Central memory CD8-positive, alpha-beta T cell (primary cell): ENCODE results near the gene IL1R1.
"Not testable (repeated sequence)": the region's sequence is repeated elsewhere in the genome, so short reads cannot be mapped to it uniquely, and the experiment has no call there.

Source experiments
- ATAC-seq: fragments of 150-1000 bp; cut with Tn5 transposase; replicated peaks from 2 replicates; pipeline ENCODE4 v1.10.0; 2022; ENCODE audit warnings: mild to moderate bottlenecking, moderate FRiP score, moderate number of reproducible peaks; ENCODE audit not compliant: poor library complexity, severe bottlenecking; ENCODE audit errors: extremely low read depth
- DNase-seq, 2 donors: peaks; one replicate each; pipeline ENCODE4 v3.0.0; 2021; ENCODE audit warnings: low spot score in 2 of 2
- H3K27ac Mint-ChIP-seq: one replicate; pipeline ENCODE4 v1.8.0; 2022; ENCODE audit warnings: low read depth, mild to moderate bottlenecking, moderate library complexity, mixed read lengths
- H3K27me3 Mint-ChIP-seq: one replicate; pipeline ENCODE4 v1.8.0; 2022; ENCODE audit warnings: mixed read lengths
- H3K36me3 Mint-ChIP-seq: one replicate; pipeline ENCODE4 v1.8.0; 2022; ENCODE audit warnings: mild to moderate bottlenecking, moderate library complexity, mixed read lengths; ENCODE audit not compliant: insufficient read depth
- H3K4me1 Mint-ChIP-seq: one replicate; pipeline ENCODE4 v1.8.0; 2022; ENCODE audit warnings: mixed read lengths
- H3K4me3 Mint-ChIP-seq: one replicate; pipeline ENCODE4 v1.8.0; 2022; ENCODE audit warnings: mild to moderate bottlenecking, moderate library complexity, mixed read lengths
- H3K9me3 Mint-ChIP-seq: one replicate; pipeline ENCODE4 v1.8.0; 2022; ENCODE audit warnings: mixed read lengths

The IL1R1 gene, protein sequence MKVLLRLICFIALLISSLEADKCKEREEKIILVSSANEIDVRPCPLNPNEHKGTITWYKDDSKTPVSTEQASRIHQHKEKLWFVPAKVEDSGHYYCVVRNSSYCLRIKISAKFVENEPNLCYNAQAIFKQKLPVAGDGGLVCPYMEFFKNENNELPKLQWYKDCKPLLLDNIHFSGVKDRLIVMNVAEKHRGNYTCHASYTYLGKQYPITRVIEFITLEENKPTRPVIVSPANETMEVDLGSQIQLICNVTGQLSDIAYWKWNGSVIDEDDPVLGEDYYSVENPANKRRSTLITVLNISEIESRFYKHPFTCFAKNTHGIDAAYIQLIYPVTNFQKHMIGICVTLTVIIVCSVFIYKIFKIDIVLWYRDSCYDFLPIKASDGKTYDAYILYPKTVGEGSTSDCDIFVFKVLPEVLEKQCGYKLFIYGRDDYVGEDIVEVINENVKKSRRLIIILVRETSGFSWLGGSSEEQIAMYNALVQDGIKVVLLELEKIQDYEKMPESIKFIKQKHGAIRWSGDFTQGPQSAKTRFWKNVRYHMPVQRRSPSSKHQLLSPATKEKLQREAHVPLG

DNA sequence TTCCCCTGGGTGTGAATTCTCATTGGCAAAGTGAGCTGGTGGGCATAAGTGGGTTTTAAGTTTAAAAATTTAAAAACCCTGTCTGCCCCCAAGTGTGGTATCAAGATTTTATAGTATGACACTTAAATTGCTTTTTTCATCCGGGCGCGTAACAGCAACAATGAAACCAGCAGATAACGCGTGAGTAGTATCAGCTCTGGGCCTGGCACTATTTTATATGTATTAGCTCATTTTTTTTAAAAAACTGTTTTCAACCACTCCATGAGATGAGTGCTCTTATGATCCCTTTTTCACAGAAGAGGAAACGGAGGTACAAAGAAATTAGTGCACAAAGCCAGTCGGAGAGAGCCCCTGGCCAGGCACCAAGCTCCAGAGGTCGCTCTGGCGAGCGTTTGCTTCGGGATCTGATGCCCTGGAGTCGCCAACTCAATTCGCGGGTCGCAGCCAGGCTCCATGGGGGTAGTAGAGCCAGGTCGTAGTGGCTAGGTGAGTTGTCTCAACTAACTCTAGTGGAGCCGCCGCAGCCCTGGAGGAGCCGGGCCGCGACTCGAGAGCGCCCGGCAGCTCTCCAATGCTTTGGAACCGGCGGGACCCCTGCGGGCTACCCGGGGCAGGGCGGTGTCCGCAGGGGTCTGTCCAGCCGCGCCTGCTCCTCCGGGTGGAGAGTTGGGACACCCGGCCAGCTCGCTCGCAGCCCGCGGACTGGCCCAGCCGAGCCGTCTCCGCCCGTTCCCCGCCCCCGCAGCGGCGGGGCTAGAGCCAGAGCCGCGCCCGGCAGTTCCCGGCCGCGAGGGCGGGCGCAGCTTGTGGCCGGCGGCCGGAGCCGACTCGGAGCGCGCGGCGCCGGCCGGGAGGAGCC is at the start of gene IL1R1:
Gene IL1R1 (plus strand): TSS at position 777 of the 859 bp plus-strand sequence. CDS start 14,979 bp downstream, outside the sequence.
- Mint-ChIP-seq H3K4me3 (no peak within 1 kb of the TSS), H3K36me3 (no peaks in the 10 kb centered on the region), H3K27ac (no peak within 1 kb of the TSS), H3K4me1 (peaks cover 15% of the 10 kb centered on the region), H3K27me3 (peaks cover 65% of the 10 kb centered on the region), H3K9me3 (peaks cover 22% of the 10 kb centered on the region)
- ATAC-seq (no peak), DNase-seq (no peak)

DNA sequence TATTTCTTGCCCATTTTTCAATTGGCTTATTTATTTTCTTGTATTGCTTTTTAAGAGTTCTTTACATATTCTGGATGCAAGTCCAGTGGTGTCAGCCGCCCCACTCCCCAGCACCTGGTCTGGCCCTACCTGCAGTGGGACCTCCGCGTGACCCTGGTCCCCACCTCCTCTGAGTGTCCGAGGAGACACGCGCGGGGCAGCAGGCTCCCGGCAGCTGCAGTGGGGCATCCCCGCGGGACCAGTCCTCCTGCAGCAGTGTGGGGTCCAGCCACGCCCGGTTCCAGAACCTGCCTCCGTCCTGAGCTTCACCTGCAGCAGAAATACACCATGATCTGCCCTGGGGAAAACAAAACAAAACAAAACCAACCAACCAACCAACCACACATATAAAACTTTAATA is 48.9 kb upstream of the IL1R1 start:
- H3K4me3 Mint-ChIP-seq: no peak overlapping the region
- H3K27me3 Mint-ChIP-seq: peaks cover 25% of the 10 kb centered on the region
- H3K36me3 Mint-ChIP-seq: no peaks in the 10 kb centered on the region
- no peak for DNase-seq
- no peak for ATAC-seq
- no peaks in the 10 kb centered on the region for H3K4me1 Mint-ChIP-seq
- H3K9me3 Mint-ChIP-seq: peaks cover 5% of the 10 kb centered on the region
- no peak overlapping the region for H3K27ac Mint-ChIP-seq

DNA sequence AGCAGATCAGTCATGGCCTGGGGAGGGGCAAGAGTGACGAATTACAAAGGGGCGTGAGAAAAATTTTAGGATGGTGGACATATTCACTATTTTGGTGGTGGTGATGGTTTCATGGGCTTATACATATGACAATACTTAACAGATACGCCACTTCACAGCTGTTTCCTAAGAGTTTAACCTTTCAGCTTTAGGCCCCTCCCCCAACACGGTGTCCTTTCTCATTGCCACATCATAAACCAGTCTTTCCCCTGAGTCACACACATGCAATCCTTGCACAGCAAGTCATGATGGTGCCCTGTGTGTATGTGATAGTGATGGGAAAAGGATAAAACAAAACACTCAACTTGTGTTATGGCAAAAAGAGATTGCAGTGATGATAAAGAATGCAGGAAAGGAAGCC is 47.6 kb upstream of the IL1R1 start:
- Mint-ChIP-seq H3K9me3 (peaks cover 5% of the 10 kb centered on the region), H3K4me1 (no peaks in the 10 kb centered on the region), H3K4me3 (no peak overlapping the region), H3K36me3 (no peaks in the 10 kb centered on the region), H3K27me3 (peaks cover 38% of the 10 kb centered on the region), H3K27ac (no peak overlapping the region)
- DNase-seq (no peak), ATAC-seq (no peak)

DNA sequence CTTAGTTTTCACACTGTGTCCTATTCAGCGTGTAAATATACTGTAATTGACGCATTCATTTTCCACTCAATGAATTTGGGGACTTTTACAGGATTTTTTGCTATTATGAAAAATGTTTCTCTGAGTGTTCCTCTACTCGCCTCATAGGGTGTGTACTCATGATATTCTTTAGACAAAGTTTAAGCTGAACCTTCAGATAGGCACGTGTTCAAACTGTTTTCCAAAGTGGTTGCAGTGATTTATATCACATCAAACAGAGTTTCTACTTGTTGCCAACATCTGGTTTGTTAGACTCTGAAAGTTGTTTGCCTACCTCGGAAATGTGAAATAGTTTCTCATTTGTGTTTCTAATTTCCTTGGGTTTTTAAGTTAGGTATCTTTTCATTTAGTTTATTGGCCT is 46.4 kb upstream of the IL1R1 start:
- Mint-ChIP-seq H3K4me3 (no peak overlapping the region), H3K27ac (no peak overlapping the region), H3K36me3 (no peaks in the 10 kb centered on the region), H3K9me3 (no peaks in the 10 kb centered on the region), H3K4me1 (no peaks in the 10 kb centered on the region), H3K27me3 (peaks cover 49% of the 10 kb centered on the region)
- DNase-seq: no peak
- ATAC-seq: no peak

DNA sequence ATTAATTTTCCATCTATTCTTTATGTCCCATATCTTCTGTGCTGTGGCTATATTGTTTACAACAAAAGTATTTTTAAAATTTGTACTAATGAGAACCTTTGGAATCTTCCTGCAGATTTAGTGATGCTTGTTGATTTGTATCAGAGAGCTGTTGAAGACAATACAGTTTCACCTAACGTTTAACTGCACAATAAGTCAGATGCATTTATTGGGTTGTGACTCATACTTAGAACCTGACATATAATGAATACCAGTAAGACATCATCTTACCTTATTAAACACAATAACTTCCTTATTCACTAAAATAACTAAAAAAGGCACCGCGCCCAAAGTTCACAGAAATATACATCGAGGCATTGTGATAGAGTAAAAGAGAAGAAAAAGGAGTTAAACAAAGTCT is 43.8 kb upstream of the IL1R1 start:
- peaks cover 58% of the 10 kb centered on the region for H3K27me3 Mint-ChIP-seq
- no peaks in the 10 kb centered on the region for H3K4me1 Mint-ChIP-seq
- H3K4me3 Mint-ChIP-seq: no peak overlapping the region
- ATAC-seq: no peak
- H3K9me3 Mint-ChIP-seq: no peaks in the 10 kb centered on the region
- no peak for DNase-seq
- no peak overlapping the region for H3K27ac Mint-ChIP-seq
- peaks cover 1% of the 10 kb centered on the region for H3K36me3 Mint-ChIP-seq

DNA sequence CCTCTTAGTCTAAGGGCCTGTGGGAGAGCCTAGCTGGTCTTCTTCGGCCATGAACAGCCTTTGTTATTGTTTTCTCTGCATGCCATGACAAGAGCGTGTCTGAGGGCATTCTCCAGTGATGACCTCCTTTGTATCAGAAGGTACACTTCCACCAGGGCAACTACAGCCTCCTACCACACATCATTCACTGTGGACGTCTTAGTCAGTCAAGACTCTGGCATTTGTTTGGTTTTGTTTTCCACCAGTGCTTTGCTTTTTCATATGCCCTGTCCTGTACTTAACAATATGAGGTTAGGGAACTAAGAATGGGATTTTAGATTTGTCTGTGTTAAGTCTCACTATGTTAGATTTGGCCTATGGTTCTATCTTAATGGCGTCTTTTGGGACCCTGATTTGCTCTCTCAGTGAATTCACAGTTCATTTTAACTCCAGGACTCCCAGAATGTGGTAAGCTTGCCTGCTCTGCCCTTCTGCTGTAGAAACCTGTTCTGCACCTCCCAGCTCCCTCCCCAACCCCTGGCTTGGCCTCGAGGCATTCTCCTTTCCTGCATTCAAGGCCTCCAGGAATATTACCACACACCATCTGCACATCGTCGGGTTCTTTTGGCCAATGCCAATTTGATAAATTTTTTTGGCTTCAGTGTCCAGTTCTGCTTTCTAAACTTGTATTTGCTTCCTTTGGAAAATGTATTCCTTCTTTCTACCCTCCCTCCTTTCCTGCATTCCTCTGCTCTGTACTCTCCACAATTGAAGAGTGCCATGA is 42.8 kb upstream of the IL1R1 start:
- ATAC-seq: no peak
- H3K36me3 Mint-ChIP-seq: peaks cover 4% of the 10 kb centered on the region

DNA sequence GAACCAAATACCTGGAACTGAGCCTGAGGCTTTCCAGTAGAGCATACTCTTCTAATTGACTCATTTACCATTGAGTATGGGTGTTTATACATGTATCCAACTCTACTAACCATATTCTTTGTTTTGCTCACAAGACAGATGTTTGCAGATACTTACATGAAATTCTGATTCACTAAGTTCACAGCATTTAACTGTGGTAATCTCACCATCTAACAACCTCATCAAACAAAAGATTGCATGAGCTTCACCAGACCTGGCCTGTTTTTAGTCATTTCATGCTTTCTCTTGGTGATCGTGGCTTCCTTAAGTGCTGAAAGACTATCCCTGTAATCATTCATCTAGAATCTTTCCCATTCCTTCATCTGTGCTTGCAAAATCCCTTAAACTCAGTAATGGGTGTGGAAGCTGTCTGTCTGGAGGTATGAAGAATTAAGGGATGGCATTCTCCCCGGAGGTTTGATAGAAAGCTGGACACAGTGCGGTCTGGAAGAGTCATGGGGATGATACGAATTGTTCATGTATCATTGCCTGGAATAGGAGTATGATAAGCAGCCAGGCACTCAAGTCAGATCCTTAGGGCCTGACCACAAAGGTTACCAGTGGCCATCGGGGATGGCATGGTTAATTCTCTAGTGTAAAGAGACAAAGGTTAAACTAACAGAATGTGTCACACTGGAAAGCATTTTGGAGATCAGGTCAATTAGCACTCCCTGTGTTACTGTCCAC is 42.0 kb upstream of the IL1R1 start:
- DNase-seq (no peak), ATAC-seq (no peak)
- Mint-ChIP-seq H3K36me3 (peaks cover 4% of the 10 kb centered on the region), H3K27me3 (peaks cover 60% of the 10 kb centered on the region), H3K4me3 (no peak overlapping the region), H3K9me3 (no peaks in the 10 kb centered on the region), H3K27ac (no peak overlapping the region), H3K4me1 (peaks cover 11% of the 10 kb centered on the region)

More for the DNA sequence above, 42.8 kb upstream of the IL1R1 start:
- H3K9me3 Mint-ChIP-seq: no peaks in the 10 kb centered on the region
- H3K4me3 Mint-ChIP-seq: no peak overlapping the region
- DNase-seq: no peak
- H3K27me3 Mint-ChIP-seq: peaks cover 60% of the 10 kb centered on the region
- peaks cover 9% of the 10 kb centered on the region for H3K4me1 Mint-ChIP-seq
- H3K27ac Mint-ChIP-seq: no peak overlapping the region

DNA sequence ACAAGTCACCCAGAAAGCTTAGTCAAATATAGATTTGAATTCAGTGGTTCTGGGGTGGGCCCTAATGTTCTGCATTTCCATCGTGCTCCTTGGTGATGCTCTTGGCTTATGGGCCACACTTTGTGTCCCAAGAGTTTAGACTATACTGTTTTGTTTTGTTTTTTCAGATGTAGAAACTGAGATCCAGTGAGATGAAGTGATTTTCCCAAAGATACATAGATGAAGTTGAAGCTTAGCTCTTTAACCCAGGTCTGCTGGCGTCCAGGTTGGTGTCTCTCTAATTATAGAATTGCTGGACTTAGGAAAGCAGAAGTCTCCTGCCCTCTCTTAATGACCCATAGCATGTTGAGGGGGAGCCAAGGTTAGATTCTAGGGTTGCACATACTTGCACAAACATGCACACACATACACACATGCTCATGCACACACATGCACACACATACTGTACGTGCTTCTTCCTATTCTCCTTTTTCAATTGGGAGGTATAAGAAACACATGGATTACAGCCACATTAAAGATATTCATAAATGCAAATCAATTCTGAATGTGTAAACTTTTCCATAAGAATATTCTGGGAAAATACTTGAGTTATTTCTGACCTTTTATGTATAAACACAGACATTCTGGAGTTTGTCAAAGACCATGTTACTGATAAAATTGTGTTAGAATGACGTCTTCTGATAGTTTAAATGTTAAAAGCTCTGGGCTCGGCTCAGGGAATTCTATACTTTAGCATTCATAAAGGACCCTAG is 41.3 kb upstream of the IL1R1 start:
- DNase-seq (no peak), ATAC-seq (no peak)
- H3K9me3 Mint-ChIP-seq: no peaks in the 10 kb centered on the region
- H3K4me3 Mint-ChIP-seq: no peak overlapping the region
- H3K27ac Mint-ChIP-seq: no peak overlapping the region
- H3K27me3 Mint-ChIP-seq: peaks cover 60% of the 10 kb centered on the region
- peaks cover 11% of the 10 kb centered on the region for H3K4me1 Mint-ChIP-seq
- peaks cover 4% of the 10 kb centered on the region for H3K36me3 Mint-ChIP-seq

DNA sequence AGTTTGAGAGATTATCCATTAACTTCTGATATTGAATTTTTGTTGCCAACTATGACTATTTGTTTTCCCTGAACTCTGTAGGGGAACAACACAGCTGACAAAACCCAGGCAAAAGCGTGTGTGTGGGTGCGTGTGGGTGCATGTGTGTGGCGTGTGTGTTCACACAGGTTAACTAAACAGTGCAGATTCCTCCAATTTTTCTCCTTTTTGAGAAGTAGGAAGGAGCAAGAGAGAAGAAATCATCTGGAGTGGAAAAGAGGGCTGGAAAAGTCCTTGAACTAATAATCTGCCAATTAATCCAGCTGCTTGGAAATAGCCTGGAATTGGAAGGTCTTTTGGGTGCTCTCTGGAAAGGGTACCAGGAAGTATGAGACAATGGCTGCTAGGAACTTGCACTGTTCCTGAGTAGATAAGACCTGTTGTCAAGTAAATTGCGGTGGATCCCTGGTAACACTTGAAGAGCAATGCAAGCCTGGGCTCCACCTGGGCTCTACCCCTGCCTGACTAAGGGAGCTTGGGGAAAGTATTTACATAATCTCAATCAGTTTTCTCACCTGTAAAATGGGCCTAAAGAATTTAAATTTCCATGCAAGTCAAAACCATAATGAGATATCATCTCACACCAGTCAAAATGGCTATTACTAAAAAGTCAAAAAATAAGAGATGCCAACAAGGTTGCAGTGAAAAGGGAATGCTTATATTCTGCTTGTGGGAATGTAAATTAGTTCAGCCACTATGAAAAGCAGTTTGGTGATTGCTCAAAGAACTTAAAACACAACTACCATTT is 40.5 kb upstream of the IL1R1 start:
- Mint-ChIP-seq H3K27me3 (peaks cover 52% of the 10 kb centered on the region), H3K4me3 (no peak overlapping the region), H3K36me3 (peaks cover 4% of the 10 kb centered on the region), H3K27ac (no peak overlapping the region), H3K4me1 (peaks cover 11% of the 10 kb centered on the region), H3K9me3 (no peaks in the 10 kb centered on the region)
- no peak for ATAC-seq
- DNase-seq: no peak

DNA sequence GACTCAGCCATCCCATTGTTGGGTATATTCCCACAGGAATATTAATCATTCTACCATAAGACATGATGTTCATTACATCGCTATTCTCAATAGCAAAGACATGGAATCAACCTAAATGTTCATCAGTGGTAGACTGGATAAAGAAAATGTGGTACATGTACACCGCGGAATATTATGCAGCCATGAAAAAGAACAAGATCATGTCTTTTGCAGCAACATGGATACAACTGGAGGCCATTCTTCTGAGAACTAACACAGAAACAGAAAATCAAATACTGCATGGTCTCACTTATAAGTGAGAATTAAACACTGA is 40.0 kb upstream of the IL1R1 start:
- DNase-seq, H3K9me3 Mint-ChIP-seq, H3K4me3 Mint-ChIP-seq, H3K27ac Mint-ChIP-seq, ATAC-seq, H3K36me3 Mint-ChIP-seq: not testable (repeated sequence)
- peaks cover 51% of the 10 kb centered on the region for H3K27me3 Mint-ChIP-seq
- peaks cover 11% of the 10 kb centered on the region for H3K4me1 Mint-ChIP-seq

DNA sequence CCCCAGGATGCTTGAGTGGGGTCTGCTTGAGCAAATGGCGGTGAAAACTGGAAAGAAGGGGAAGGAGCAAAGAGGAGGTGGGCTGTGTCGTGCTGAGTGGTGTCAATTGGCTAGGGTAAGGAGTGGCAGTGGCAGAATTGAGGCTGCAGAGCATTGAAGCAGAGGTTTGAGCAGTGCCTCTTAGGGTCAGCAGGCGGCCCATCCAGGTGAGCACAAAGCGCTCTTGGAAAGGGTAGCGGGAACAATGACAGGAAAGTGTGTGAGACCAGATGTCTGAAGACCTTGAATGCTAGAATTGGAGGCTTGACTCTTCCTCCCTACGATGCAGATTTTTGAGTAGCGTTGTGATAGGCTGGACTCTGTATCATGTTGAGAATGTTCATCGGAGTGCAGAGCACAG is 39.3 kb upstream of the IL1R1 start:
- ATAC-seq (no peak), DNase-seq (no peak)
- peaks cover 4% of the 10 kb centered on the region for H3K36me3 Mint-ChIP-seq
- peak overlapping the region; percentile 4 for H3K4me3 Mint-ChIP-seq
- peaks cover 11% of the 10 kb centered on the region for H3K4me1 Mint-ChIP-seq
- peaks cover 50% of the 10 kb centered on the region for H3K27me3 Mint-ChIP-seq
- no peak overlapping the region for H3K27ac Mint-ChIP-seq
- no peaks in the 10 kb centered on the region for H3K9me3 Mint-ChIP-seq
